ENCODE data around the gene SRGAP2B.
"Not testable (repeated sequence)": the region's sequence is repeated elsewhere in the genome, so short reads cannot be mapped to it uniquely, and the experiment has no call there.

Gene SRGAP2B

DNA sequence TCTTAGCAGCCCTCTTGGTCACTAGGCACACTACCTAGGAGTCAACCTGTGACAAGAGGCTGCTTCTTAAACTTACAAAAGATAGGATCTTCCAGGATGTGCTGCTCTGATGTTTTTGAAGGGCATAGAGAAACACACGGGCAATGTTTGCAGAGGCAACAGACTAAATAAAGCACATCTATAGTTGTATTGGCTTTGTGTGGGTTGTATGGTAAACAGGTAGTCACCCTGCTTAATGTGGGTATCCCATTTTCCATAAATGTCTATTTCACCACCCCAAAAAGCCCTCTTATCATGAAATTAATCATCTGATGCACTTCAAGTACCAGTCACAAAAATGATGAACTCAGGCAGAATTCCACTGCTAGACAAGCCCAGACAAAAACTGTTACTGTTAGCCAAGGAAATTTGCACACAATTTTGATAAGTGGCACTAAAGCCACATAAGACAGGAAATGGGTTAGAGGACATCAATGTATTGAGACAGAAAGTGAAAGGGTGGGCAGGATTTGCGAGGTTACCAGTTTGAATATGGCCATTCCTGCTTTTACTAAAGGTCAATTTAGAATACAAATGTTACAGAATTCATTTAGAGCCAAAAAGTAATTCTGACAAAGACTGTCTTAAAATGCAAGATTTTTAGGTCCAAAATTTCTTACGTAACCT, 205.5 kb downstream of the SRGAP2B start:
- not testable (repeated sequence) for DNase-seq

GRCh38 chr1:144883022-144883421, 212.1 kb downstream of the SRGAP2B start:
- not testable (repeated sequence) for DNase-seq

DNA sequence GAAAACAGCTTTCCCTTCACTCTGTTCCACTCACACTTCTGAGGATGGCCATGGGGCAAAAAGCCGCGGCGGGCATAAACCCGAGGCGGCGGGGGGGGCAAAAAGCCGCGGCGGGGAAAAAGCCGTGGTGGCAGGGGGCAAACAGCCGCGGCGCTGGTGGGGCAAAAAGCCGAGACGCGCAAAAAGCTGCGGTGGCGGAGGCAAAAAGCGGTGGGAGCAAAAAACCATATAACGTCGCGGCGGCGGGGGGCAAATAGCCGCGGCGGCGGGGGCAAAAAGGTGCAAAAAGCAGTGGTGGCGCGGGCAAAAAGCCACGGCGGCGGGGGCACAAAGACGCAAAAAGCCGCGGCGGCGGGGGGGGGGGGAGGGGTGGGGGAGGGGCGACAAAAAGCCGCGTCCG, 212.8 kb downstream of the SRGAP2B start:
- not testable (repeated sequence) for DNase-seq

DNA sequence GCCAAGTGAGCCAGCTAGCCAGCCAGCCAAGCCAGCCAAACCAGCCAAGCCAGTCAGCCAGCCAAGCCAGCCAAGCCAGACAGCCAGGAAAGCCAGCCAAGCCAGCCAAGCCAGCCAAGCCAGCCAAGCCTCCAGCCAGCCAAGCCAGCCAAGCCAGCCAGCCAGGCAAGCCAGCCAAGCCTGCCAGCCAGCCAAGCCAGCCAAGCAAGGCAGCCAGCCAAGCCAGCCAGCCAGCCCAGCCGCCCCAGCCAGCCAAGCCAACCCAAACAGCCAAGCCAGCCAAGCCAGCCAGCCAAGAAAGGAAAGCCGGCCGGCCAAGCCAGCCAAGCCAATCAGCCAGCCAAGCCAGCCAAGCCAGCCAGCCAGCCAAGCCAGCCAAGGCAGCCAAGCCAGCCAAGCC, 236.5 kb downstream of the SRGAP2B start:
- DNase-seq, result not testable (repeated sequence)
